ENCODE data around the gene PALM.

Gene PALM

GRCh38 chr19:769616-770015, 60.9 kb downstream of the PALM start:
- FAIRE-seq (no peak), DNase-seq (ENCODE audit: extremely low spot score, insufficient read length, low read depth) (no peak)

GRCh38 chr19:771332-771785, 62.6 kb downstream of the PALM start:
- peak; percentile 35 for DNase-seq (ENCODE audit: extremely low spot score, insufficient read length, low read depth)
- FAIRE-seq: no peak

- FAIRE-seq (no peak), DNase-seq (ENCODE audit: extremely low spot score, insufficient read length, low read depth) (no peak)
Observed at GRCh38 chr19:772063-772462, 63.3 kb downstream of the PALM start.

- DNase-seq (ENCODE audit: extremely low spot score, insufficient read length, low read depth) (no peak), FAIRE-seq (no peak)
Observed at GRCh38 chr19:772730-773436, 64.1 kb downstream of the PALM start.

GRCh38 chr19:776549-776948, 67.8 kb downstream of the PALM start:
- FAIRE-seq: no peak
- no peak for DNase-seq (ENCODE audit: extremely low spot score, insufficient read length, low read depth)

- DNase-seq (ENCODE audit: extremely low spot score, insufficient read length, low read depth) (no peak), FAIRE-seq (no peak)
Observed at GRCh38 chr19:778910-779653, 70.3 kb downstream of the PALM start.

- FAIRE-seq (no peak), DNase-seq (ENCODE audit: extremely low spot score, insufficient read length, low read depth) (no peak)
Observed at GRCh38 chr19:780935-781334, 72.2 kb downstream of the PALM start.

- FAIRE-seq (no peak), DNase-seq (ENCODE audit: extremely low spot score, insufficient read length, low read depth) (no peak)
Observed at GRCh38 chr19:781800-782184, 73.1 kb downstream of the PALM start.

GRCh38 chr19:782185-782877, 73.6 kb downstream of the PALM start:
- DNase-seq (ENCODE audit: extremely low spot score, insufficient read length, low read depth) (no peak), FAIRE-seq (no peak)

GRCh38 chr19:782878-783668, 74.3 kb downstream of the PALM start:
- no peak for DNase-seq (ENCODE audit: extremely low spot score, insufficient read length, low read depth)
- no peak for FAIRE-seq

- FAIRE-seq (no peak), DNase-seq (ENCODE audit: extremely low spot score, insufficient read length, low read depth) (no peak)
Observed at GRCh38 chr19:784541-784940, 75.8 kb downstream of the PALM start.

- DNase-seq (ENCODE audit: extremely low spot score, insufficient read length, low read depth) (no peak), FAIRE-seq (no peak)
Observed at GRCh38 chr19:787536-787935, 78.8 kb downstream of the PALM start.

GRCh38 chr19:788686-788982, 79.9 kb downstream of the PALM start:
- FAIRE-seq: no peak
- DNase-seq (ENCODE audit: extremely low spot score, insufficient read length, low read depth): no peak

- DNase-seq (ENCODE audit: extremely low spot score, insufficient read length, low read depth) (no peak), FAIRE-seq (no peak)
Observed at GRCh38 chr19:788983-789700, 80.4 kb downstream of the PALM start.

GRCh38 chr19:789701-790060, 80.9 kb downstream of the PALM start:
- DNase-seq (ENCODE audit: extremely low spot score, insufficient read length, low read depth) (no peak), FAIRE-seq (no peak)

- DNase-seq (ENCODE audit: extremely low spot score, insufficient read length, low read depth): no peak
- FAIRE-seq: no peak
Observed at GRCh38 chr19:791007-791566, 82.4 kb downstream of the PALM start.

- FAIRE-seq (no peak), DNase-seq (ENCODE audit: extremely low spot score, insufficient read length, low read depth) (no peak)
Observed at GRCh38 chr19:791567-792305, 83.0 kb downstream of the PALM start.

GRCh38 chr19:792306-792885, 83.7 kb downstream of the PALM start:
- FAIRE-seq (no peak), DNase-seq (ENCODE audit: extremely low spot score, insufficient read length, low read depth) (no peak)

GRCh38 chr19:793806-794205, 85.1 kb downstream of the PALM start:
- FAIRE-seq (no peak), DNase-seq (ENCODE audit: extremely low spot score, insufficient read length, low read depth) (no peak)

All from GM18507 (cell line).